H1 (cell line): ENCODE data around the gene JDP2. TPM values are rescaled to one million over a fixed set of nuclear protein-coding genes. Genes with fewer than 3 reads are reported as not detected.

Experiments
- CTCF ChIA-PET: fragments of 300-600 bp; sonication (Branson Sonifier 250); formaldehyde crosslinking; loops from one replicate; lab custom pipeline; 2021; ENCODE audit not compliant: partially characterized antibody; lab: Charles Lee
- POLR2A ChIA-PET: fragments of 300-600 bp; sonication (Branson Sonifier 250); formaldehyde crosslinking; loops from one replicate; lab custom pipeline; 2021; ENCODE audit warnings: inconsistent platforms; ENCODE audit not compliant: partially characterized antibody; lab: Charles Lee
- DNase-seq, 2 experiments: peaks; one replicate each; pipeline versions ENCODE4 v3.0.0 to v3.0.0-alpha.2; 2010 to 2022; ENCODE audit warnings: low spot score in 2 of 2, low read depth in 1 of 2, mixed read lengths in 1 of 2
- FAIRE-seq: peaks from 2 replicates; lab custom pipeline; 2011; peaks lifted over from hg19 to GRCh38; lab: Jason Lieb, UNC
- H2AFZ ChIP-seq: 2 replicates; pipeline ENCODE4 v1.8.1; 2012; ENCODE audit warnings: low read length, inconsistent platforms
- H2AK5ac ChIP-seq: 2 replicates; pipeline ENCODE4 v1.6.1; 2013; ENCODE audit warnings: low read depth, low read length
- H2BK120ac ChIP-seq: replicated peaks from 2 replicates; pipeline ENCODE3; 2013; ENCODE audit warnings: low read depth, low read length, inconsistent platforms
- H2BK12ac ChIP-seq: 2 replicates; pipeline ENCODE4 v1.6.1; 2013; ENCODE audit warnings: low read depth, low read length
- H2BK15ac ChIP-seq: 2 replicates; pipeline ENCODE4 v1.6.1; 2013; ENCODE audit warnings: low read length
- H2BK20ac ChIP-seq: 2 replicates; pipeline ENCODE4 v1.6.1; 2013; ENCODE audit warnings: low read length
- H2BK5ac ChIP-seq: 2 replicates; pipeline ENCODE4 v1.6.1; 2013; ENCODE audit warnings: low read depth, low read length
- H3K14ac ChIP-seq: 2 replicates; pipeline ENCODE4 v1.6.1; 2013; ENCODE audit warnings: inconsistent platforms; ENCODE audit not compliant: insufficient read length
- H3K18ac ChIP-seq: 2 replicates; pipeline ENCODE4 v1.6.1; 2013; ENCODE audit warnings: low read length; ENCODE audit errors: extremely low read depth
- H3K23ac ChIP-seq: 2 replicates; pipeline ENCODE4 v1.6.1; 2013; ENCODE audit warnings: inconsistent platforms; ENCODE audit not compliant: insufficient read length
- H3K23me2 ChIP-seq: 2 replicates; pipeline ENCODE4 v1.6.1; 2013; ENCODE audit warnings: low read depth, low read length
- H3K27ac ChIP-seq: 2 replicates; pipeline ENCODE4 v1.6.1; 2011; ENCODE audit warnings: low read depth, low read length, inconsistent platforms
- H3K27me3 ChIP-seq, 4 experiments: replicated peaks in 1 of 4; 1 replicate in 1 of 4; 2 replicates in 3 of 4; pipeline versions ENCODE4 v1.6.1 to v1.8.1; 2011 to 2013; ENCODE audit warnings: low read length in 3 of 4, mild to moderate bottlenecking in 3 of 4, inconsistent platforms in 2 of 4, mixed read lengths in 2 of 4, moderate library complexity in 1 of 4; ENCODE audit not compliant: control insufficient read depth in 3 of 4, insufficient read depth in 3 of 4; ENCODE audit errors: extremely low read depth in 1 of 4
- H3K36me3 ChIP-seq, 4 experiments: 2 replicates each; pipeline versions ENCODE4 v1.6.1 to v1.8.1; 2011 to 2013; ENCODE audit warnings: mild to moderate bottlenecking in 4 of 4, low read length in 3 of 4, moderate library complexity in 2 of 4, control low read depth in 1 of 4, inconsistent platforms in 1 of 4; ENCODE audit not compliant: insufficient read depth in 4 of 4, control insufficient read depth in 2 of 4
- H3K4ac ChIP-seq: replicated peaks from 2 replicates; pipeline ENCODE3; 2013; ENCODE audit warnings: low read length, low read depth, mixed read lengths, inconsistent platforms; ENCODE audit not compliant: insufficient read length
- H3K4me1 ChIP-seq, 4 experiments: replicated peaks in 1 of 4; 1 replicate in 1 of 4; 2 replicates in 3 of 4; pipeline versions ENCODE4 v1.6.1 to v1.8.1; 2011 to 2013; ENCODE audit warnings: low read length in 3 of 4, inconsistent platforms in 2 of 4, mixed read lengths in 1 of 4; ENCODE audit not compliant: insufficient read depth in 4 of 4, control insufficient read depth in 3 of 4
- H3K4me2 ChIP-seq, 2 experiments: 2 replicates each; pipeline versions ENCODE4 v1.6.1 to v1.8.1; 2011 to 2013; ENCODE audit warnings: low read depth in 2 of 2, low read length in 2 of 2, control low read depth in 1 of 2, inconsistent platforms in 1 of 2, mild to moderate bottlenecking in 1 of 2; ENCODE audit not compliant: insufficient read depth in 1 of 2
- H3K4me3 ChIP-seq, 4 experiments: fragments of 200-600, 300-600 bp in 1 of 4; sonication (generic), shearing (Covaris generic), sonication (Bioruptor Twin) in 1 of 4; 2 replicates each; pipeline versions ENCODE4 v1.5.1 to v1.8.1; 2011 to 2016; ENCODE audit warnings: low read length in 4 of 4, low read depth in 3 of 4, control low read depth in 2 of 4, inconsistent platforms in 2 of 4, mild to moderate bottlenecking in 2 of 4, mixed read lengths in 1 of 4, moderate library complexity in 1 of 4; ENCODE audit not compliant: insufficient read depth in 2 of 4; ENCODE audit errors: extremely low read depth in 1 of 4
- H3K56ac ChIP-seq: replicated peaks from 2 replicates; pipeline ENCODE3; 2013; ENCODE audit warnings: low read depth, mild to moderate bottlenecking, mixed read lengths, low read length, inconsistent platforms; ENCODE audit not compliant: insufficient read length
- H3K79me1 ChIP-seq: 2 replicates; pipeline ENCODE4 v1.6.1; 2013; ENCODE audit warnings: low read depth, low read length, control low read depth
- H3K79me2 ChIP-seq, 2 experiments: 2 replicates each; pipeline versions ENCODE4 v1.6.1 to v1.8.1; 2012 to 2013; ENCODE audit warnings: low read length in 2 of 2, mild to moderate bottlenecking in 2 of 2, inconsistent platforms in 1 of 2; ENCODE audit not compliant: insufficient read depth in 2 of 2, control insufficient read depth in 1 of 2
- H3K9ac ChIP-seq, 4 experiments: replicated peaks in 1 of 4; 1 replicate in 1 of 4; 2 replicates in 3 of 4; pipeline versions ENCODE4 v1.6.1 to v1.8.1; 2011 to 2013; ENCODE audit warnings: low read depth in 3 of 4, low read length in 3 of 4, control low read depth in 2 of 4, mild to moderate bottlenecking in 2 of 4, moderate library complexity in 2 of 4, inconsistent platforms in 1 of 4; ENCODE audit errors: extremely low read depth in 1 of 4
- H3K9me3 ChIP-seq, 2 experiments: 2 replicates each; pipeline versions ENCODE4 v1.6.1 to v1.8.1; 2012 to 2013; ENCODE audit warnings: mild to moderate bottlenecking in 2 of 2, moderate library complexity in 2 of 2, control low read depth in 1 of 2, inconsistent platforms in 1 of 2, low read depth in 1 of 2, low read length in 1 of 2, mixed read lengths in 1 of 2; ENCODE audit not compliant: insufficient read depth in 2 of 2
- H4K20me1 ChIP-seq, 2 experiments: replicated peaks in 1 of 2; 2 replicates each; pipeline versions ENCODE3 to v1.8.1; 2011 to 2013; ENCODE audit warnings: inconsistent platforms in 2 of 2, low read length in 2 of 2, mild to moderate bottlenecking in 1 of 2; ENCODE audit not compliant: insufficient read depth in 2 of 2, control insufficient read depth in 1 of 2
- H4K5ac ChIP-seq: 2 replicates; pipeline ENCODE4 v1.6.1; 2013; ENCODE audit warnings: low read length, low read depth, mixed read lengths, inconsistent platforms; ENCODE audit not compliant: insufficient read length
- H4K8ac ChIP-seq: 2 replicates; pipeline ENCODE4 v1.8.0; 2013; ENCODE audit warnings: mild to moderate bottlenecking, moderate library complexity, low read length, inconsistent platforms; ENCODE audit not compliant: insufficient read depth; ENCODE audit errors: extremely low read depth
- H4K91ac ChIP-seq: replicated peaks from 2 replicates; pipeline ENCODE3; 2013; ENCODE audit warnings: low read length, mixed read lengths, inconsistent platforms; ENCODE audit not compliant: insufficient read length
- CBX5 ChIP-seq: fragments of 300-800, 300-1000 bp; sonication (generic); IDR thresholded peaks from 2 replicates; pipeline ENCODE4 v1.7.1; 2016; ENCODE audit warnings: antibody characterized with exemption, low read length, low read depth
- CEBPB ChIP-seq: IDR thresholded peaks from 2 replicates; pipeline ENCODE4 v1.6.1; 2012; ENCODE audit warnings: low read depth, low read length
- CHD2 ChIP-seq: IDR thresholded peaks from 2 replicates; pipeline ENCODE4 v1.6.1; 2012; ENCODE audit warnings: low read length, improper control_type of control experiment
- FOSL1 ChIP-seq: IDR thresholded peaks from 2 replicates; pipeline ENCODE4 v1.6.1; 2011; ENCODE audit warnings: mild to moderate bottlenecking, low read depth, low read length, moderate library complexity; ENCODE audit not compliant: insufficient read depth
- HDAC2 ChIP-seq, 2 experiments: fragments of 300-600 bp in 1 of 2; sonication (generic) in 1 of 2; IDR thresholded peaks; 2 replicates each; pipeline ENCODE4 v1.6.1; 2011 to 2012; ENCODE audit warnings: low read depth in 2 of 2, low read length in 2 of 2, mild to moderate bottlenecking in 2 of 2, moderate library complexity in 2 of 2, borderline replicate concordance in 1 of 2, inconsistent platforms in 1 of 2
- HDAC6 ChIP-seq: IDR thresholded peaks from one replicate; pipeline ENCODE4 v1.7.1; 2012; ENCODE audit warnings: low read depth, mild to moderate bottlenecking, inconsistent platforms, low read length, moderate library complexity
- KDM4A ChIP-seq: IDR thresholded peaks from one replicate; pipeline ENCODE4 v1.7.1; 2012; ENCODE audit warnings: low read depth, mild to moderate bottlenecking, moderate library complexity, low read length, inconsistent platforms; ENCODE audit not compliant: severe bottlenecking
- POLR2A ChIP-seq, 2 experiments: IDR thresholded peaks; 1 replicate in 1 of 2; 2 replicates in 1 of 2; pipeline ENCODE4 v1.6.1; 2011; ENCODE audit warnings: low read depth in 2 of 2, low read length in 2 of 2, mild to moderate bottlenecking in 2 of 2; ENCODE audit errors: control extremely low read depth in 1 of 2
- RNF2 ChIP-seq: fragments of 200-900, 300-1000 bp; sonication (generic); IDR thresholded peaks from 2 replicates; pipeline ENCODE4 v1.7.1; 2016; ENCODE audit warnings: borderline replicate concordance, low read depth, mild to moderate bottlenecking, antibody characterized with exemption, low read length; ENCODE audit not compliant: poor library complexity, severe bottlenecking; ENCODE audit errors: missing control alignments
- SP4 ChIP-seq: IDR thresholded peaks from 2 replicates; pipeline ENCODE4 v1.6.1; 2012; ENCODE audit warnings: low read length, inconsistent platforms
- TAF1 ChIP-seq: IDR thresholded peaks from 2 replicates; pipeline ENCODE4 v1.6.1; 2011; ENCODE audit warnings: mild to moderate bottlenecking, low read depth, low read length
- TBP ChIP-seq: IDR thresholded peaks from 2 replicates; pipeline ENCODE4 v1.6.1; 2011; ENCODE audit warnings: low read depth, low read length, improper control_type of control experiment
- TCF12 ChIP-seq: IDR thresholded peaks from 2 replicates; pipeline ENCODE4 v1.6.1; 2011; ENCODE audit warnings: low read depth, mild to moderate bottlenecking, low read length
- TEAD4 ChIP-seq: IDR thresholded peaks from 2 replicates; pipeline ENCODE4 v1.6.1; 2012; ENCODE audit warnings: low read depth, low read length, inconsistent platforms, mixed read lengths
- WGBS, 2 experiments: shearing (Covaris generic) in 1 of 2; methylation state at CpG; one replicate each; pipeline versions ENCODE4 v1.1.6 to v1.1.7; 2013 to 2015; ENCODE audit warnings: low lambda C conversion rate in 2 of 2, mixed read lengths in 2 of 2, inconsistent platforms in 1 of 2, low coverage in 1 of 2, missing lambda C conversion rate in 1 of 2; ENCODE audit not compliant: insufficient replicate concordance in 2 of 2, insufficient coverage in 1 of 2, insufficient read length in 1 of 2; ENCODE audit errors: extremely low coverage in 1 of 2, missing lambda C conversion rate in 1 of 2; 5-methylcytosine and 5-hydroxymethylcytosine counted together
- polyA plus RNA-seq, 7 experiments: library from polyadenylated mRNA; depleted of rRNA in 3 of 7; stranded (reverse) in 5 of 7; unstranded in 2 of 7; fragments of >200 nt in 5 of 7; fragments of 200-250 nt in 2 of 7; gene quantifications; 1 replicate in 5 of 7; 2 replicates in 1 of 7; 4 replicates in 1 of 7; pipeline versions ENCODE4 v1.2.1 to v1.2.3, GENCODE V29; 2011 to 2013; ENCODE audit warnings: missing spikeins in 2 of 7, mixed read lengths in 2 of 7
- total RNA-seq: library from RNA; stranded (reverse); fragmentation: NEBNext Ultra II Directional; extraction: Animal tissue kit (Norgen Biotek cat#: 25700); gene quantifications from 2 replicates; pipeline ENCODE4 v1.2.1, GENCODE V29; 2021

JDP2 gene
- total and polyA plus RNA-seq, 2 of the 8 experiments (the other 6 are each of a cell fraction or from before 2014, with no cell fraction given), result 8.9 to 27.2 TPM

DNA sequence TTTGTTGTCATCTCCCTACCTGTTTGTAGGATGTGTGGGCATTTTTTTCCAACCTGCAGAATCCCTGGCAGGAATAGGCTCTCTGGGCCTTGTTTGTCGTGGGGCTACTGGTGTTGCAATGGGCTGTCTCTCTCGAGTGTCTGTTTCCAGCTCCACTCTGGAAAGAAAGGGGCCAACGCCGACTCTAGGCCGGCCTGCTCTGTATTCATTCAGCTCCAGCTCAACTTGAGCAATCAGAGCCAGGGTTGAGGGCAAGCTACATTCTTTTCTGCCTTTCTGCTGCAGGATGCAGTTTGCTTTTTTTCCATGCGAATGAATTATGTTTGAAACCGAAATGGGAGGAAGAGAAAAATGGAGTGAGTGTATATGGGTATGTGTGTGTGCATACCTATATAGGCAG lies 2.3 kb downstream of the JDP2 start:
- H3K23ac ChIP-seq, result no peak overlapping the region
- H4K91ac ChIP-seq, result no peak overlapping the region
- FAIRE-seq (no peak), DNase-seq (no peak)
- H2BK15ac ChIP-seq, result 0 out of 2 replicates have a peak overlapping the region, but pooled peaks have one; percentile 93
- H3K14ac ChIP-seq, result no peak overlapping the region
- H3K27ac ChIP-seq, result no peak overlapping the region
- peaks cover 0 to 5% of the 10 kb centered on the region in 2 experiments for H4K20me1 ChIP-seq
- H3K4me3 ChIP-seq, result peak overlapping the region in 1 of 4 experiments; percentile 74; a peak in 1 of 8 replicates
- H3K56ac ChIP-seq, result no peak overlapping the region
- peak overlapping the region in 1 of 2 experiments; percentile 71; a peak in 2 of 4 replicates for H3K4me2 ChIP-seq
- H3K4me1 ChIP-seq, result peaks cover 8 to 17% (median 15%) of the 10 kb centered on the region in 4 experiments
- no peaks in the 10 kb centered on the region for H3K9me3 ChIP-seq
- CTCF ChIA-PET, result interaction anchor here (0.6 to 2.6 kb wide), 11 partner anchors 12 to 131 kb away, joined by 3 to 12 read pairs (median 5); no protein-coding TSS in a partner anchor
- peak overlapping the region; percentile 72; the same call in 1 of the 2 replicates for H2BK20ac ChIP-seq
- no peak overlapping the region for H3K4ac ChIP-seq
- H4K8ac ChIP-seq, result no peak overlapping the region
- peaks cover 6% of the 10 kb centered on the region; the same call in 1 of the 2 replicates for H3K23me2 ChIP-seq
- peaks cover 0 to 28% of the 10 kb centered on the region in 2 experiments; a peak in 2 of 4 replicates for H3K79me2 ChIP-seq
- no peak overlapping the region for H2AFZ ChIP-seq
- no peak overlapping the region for H3K9ac ChIP-seq
- H2AK5ac ChIP-seq, result no peak overlapping the region
- no peak overlapping the region for H2BK12ac ChIP-seq
- whole genome bisulfite sequencing, 2 experiments, result 77 to 100% methylated on average over 1 to 7 of the region's 7 CpGs
- peaks cover 0 to 13% (median 13%) of the 10 kb centered on the region in 4 experiments; a peak in 5 of 7 replicates for H3K27me3 ChIP-seq
- POLR2A ChIA-PET, result interaction anchor here (0.7 to 5.2 kb wide), 5 partner anchors 9 to 29 kb away, joined by 3 to 65 read pairs (median 12); no protein-coding TSS in a partner anchor
- no peak overlapping the region for H2BK120ac ChIP-seq
- no peak overlapping the region for H4K5ac ChIP-seq
- H3K79me1 ChIP-seq, result peaks cover 3% of the 10 kb centered on the region; the same call in 1 of the 2 replicates
- peaks cover 0 to 18% (median 3%) of the 10 kb centered on the region in 4 experiments; a peak in 1 of 8 replicates for H3K36me3 ChIP-seq
- H3K18ac ChIP-seq, result no peak overlapping the region
- no peak overlapping the region for H2BK5ac ChIP-seq
- TF ChIP-seq CEBPB (no peak), FOSL1 (no peak), KDM4A (no peak), TAF1 (no peak), HDAC2 (IDR thresholded peaks at IDR 0.05; ENCODE audit: borderline replicate concordance in 1 of 2, low read depth in 2 of 2, low read length in 2 of 2) (no peak), HDAC6 (no peak), POLR2A (IDR thresholded peaks at IDR 0.05; ENCODE audit: control extremely low read depth in 1 of 2, low read depth in 2 of 2, low read length in 2 of 2) (no peak), CHD2 (no peak), SP4 (no peak), CBX5 (no peak), TEAD4 (no peak), TCF12 (no peak), RNF2 (no peak), TBP (no peak)
